ENCODE measurements around the gene METTL2B.
"Not testable (repeated sequence)": the region's sequence is repeated elsewhere in the genome, so short reads cannot be mapped to it uniquely, and the experiment has no call there.

Gene METTL2B

GRCh38 chr7:128456255-128456725 lies 20.3 kb upstream of the METTL2B start:
- no peaks in the 10 kb centered on the region for H3K9me3 ChIP-seq (ENCODE audit: insufficient read depth, low read length)
- H4K20me1 ChIP-seq (ENCODE audit: low read depth, low read length) = no peaks in the 10 kb centered on the region
- peak overlapping the region; percentile 91 for H2AFZ ChIP-seq (ENCODE audit: low read depth, low read length, severe bottlenecking)
- 0 out of 2 replicates have a peak, but pooled peaks cover 3% of the 10 kb centered on the region for H3K36me3 ChIP-seq (ENCODE audit: low read length)
- H3K27ac ChIP-seq (ENCODE audit: low read depth, low read length) = peak overlapping the region; percentile 27
- TF ChIP-seq EZH2phosphoT487 (conservative IDR thresholded peaks at IDR 0.05; ENCODE audit: low read length) (no peak), CTCF (IDR thresholded peaks at IDR 0.05; ENCODE audit: insufficient read depth, low read length, poor library complexity, severe bottlenecking) (no peak)
- peak overlapping the region; percentile 95 for H3K4me3 ChIP-seq (ENCODE audit: insufficient read depth, low read length, poor library complexity, severe bottlenecking)
- H3K27me3 ChIP-seq (ENCODE audit: low read length) = no peaks in the 10 kb centered on the region
- H3K9ac ChIP-seq (ENCODE audit: low read length) = peak overlapping the region; percentile 98
- peaks cover 20% of the 10 kb centered on the region for H3F3A ChIP-seq (ENCODE audit: insufficient read depth)
- H3K79me2 ChIP-seq (ENCODE audit: insufficient read depth, low read length) = peaks cover 32% of the 10 kb centered on the region
- H3K9me2 ChIP-seq (replicated peaks; ENCODE audit: insufficient read depth, low read length) = no peaks in the 10 kb centered on the region
- H3K4me2 ChIP-seq (ENCODE audit: low read depth, low read length, poor library complexity, severe bottlenecking) = peak overlapping the region; percentile 98

GRCh38 chr7:128457385-128457784 lies 19.2 kb upstream of the METTL2B start:
- not testable (repeated sequence) for H3K27ac ChIP-seq (ENCODE audit: low read depth, low read length); H3K9me3 ChIP-seq (ENCODE audit: insufficient read depth, low read length); H3K36me3 ChIP-seq (ENCODE audit: low read length); H3K4me3 ChIP-seq (ENCODE audit: insufficient read depth, low read length, poor library complexity, severe bottlenecking); H3K27me3 ChIP-seq (ENCODE audit: low read length); H3K9ac ChIP-seq (ENCODE audit: low read length); H2AFZ ChIP-seq (ENCODE audit: low read depth, low read length, severe bottlenecking); H3K9me2 ChIP-seq (replicated peaks; ENCODE audit: insufficient read depth, low read length); H4K20me1 ChIP-seq (ENCODE audit: low read depth, low read length)
- peaks cover 33% of the 10 kb centered on the region for H3K79me2 ChIP-seq (ENCODE audit: insufficient read depth, low read length)
- peak overlapping the region; percentile 98 for H3K4me2 ChIP-seq (ENCODE audit: low read depth, low read length, poor library complexity, severe bottlenecking)
- H3F3A ChIP-seq (ENCODE audit: insufficient read depth) = peaks cover 23% of the 10 kb centered on the region

GRCh38 chr7:128458956-128459355 lies 17.6 kb upstream of the METTL2B start:
- Histone ChIP-seq H3K4me2 (ENCODE audit: low read depth, low read length, poor library complexity, severe bottlenecking) (peak overlapping the region; percentile 98), H3F3A (ENCODE audit: insufficient read depth) (peaks cover 21% of the 10 kb centered on the region), H3K9me3 (ENCODE audit: insufficient read depth, low read length) (no peaks in the 10 kb centered on the region), H3K9me2 (replicated peaks; ENCODE audit: insufficient read depth, low read length) (no peaks in the 10 kb centered on the region), H2AFZ (ENCODE audit: low read depth, low read length, severe bottlenecking) (no peak overlapping the region), H3K4me3 (ENCODE audit: insufficient read depth, low read length, poor library complexity, severe bottlenecking) (no peak overlapping the region), H3K79me2 (ENCODE audit: insufficient read depth, low read length) (peaks cover 35% of the 10 kb centered on the region), H3K27ac (ENCODE audit: low read depth, low read length) (peak overlapping the region; percentile 52), H4K20me1 (ENCODE audit: low read depth, low read length) (no peaks in the 10 kb centered on the region), H3K9ac (ENCODE audit: low read length) (0 out of 2 replicates have a peak overlapping the region, but pooled peaks have one; percentile 20), H3K36me3 (ENCODE audit: low read length) (0 out of 2 replicates have a peak, but pooled peaks cover 3% of the 10 kb centered on the region), H3K27me3 (ENCODE audit: low read length) (no peaks in the 10 kb centered on the region)
- TF ChIP-seq CTCF (IDR thresholded peaks at IDR 0.05; ENCODE audit: insufficient read depth, low read length, poor library complexity, severe bottlenecking) (no peak), EZH2phosphoT487 (conservative IDR thresholded peaks at IDR 0.05; ENCODE audit: low read length) (no peak)

- Histone ChIP-seq H3K4me3 (ENCODE audit: insufficient read depth, low read length, poor library complexity, severe bottlenecking) (no peak overlapping the region), H3K9me2 (replicated peaks; ENCODE audit: insufficient read depth, low read length) (no peaks in the 10 kb centered on the region), H3K27ac (ENCODE audit: low read depth, low read length) (no peak overlapping the region), H3K9ac (ENCODE audit: low read length) (no peak overlapping the region; the same call in 1 of the 2 replicates), H2AFZ (ENCODE audit: low read depth, low read length, severe bottlenecking) (no peak overlapping the region), H3K36me3 (ENCODE audit: low read length) (0 out of 2 replicates have a peak, but pooled peaks cover 3% of the 10 kb centered on the region), H3F3A (ENCODE audit: insufficient read depth) (peaks cover 19% of the 10 kb centered on the region), H3K4me2 (ENCODE audit: low read depth, low read length, poor library complexity, severe bottlenecking) (peak overlapping the region; percentile 98), H3K27me3 (ENCODE audit: low read length) (no peaks in the 10 kb centered on the region), H3K9me3 (ENCODE audit: insufficient read depth, low read length) (no peaks in the 10 kb centered on the region), H4K20me1 (ENCODE audit: low read depth, low read length) (no peaks in the 10 kb centered on the region), H3K79me2 (ENCODE audit: insufficient read depth, low read length) (peaks cover 35% of the 10 kb centered on the region)
- TF ChIP-seq EZH2phosphoT487 (conservative IDR thresholded peaks at IDR 0.05; ENCODE audit: low read length) (no peak), CTCF (IDR thresholded peaks at IDR 0.05; ENCODE audit: insufficient read depth, low read length, poor library complexity, severe bottlenecking) (peak; percentile 87)
Measured at GRCh38 chr7:128459394-128459878, 17.1 kb upstream of the METTL2B start.
